ENCODE results near the gene DPP6.

The DPP6 gene

DNA sequence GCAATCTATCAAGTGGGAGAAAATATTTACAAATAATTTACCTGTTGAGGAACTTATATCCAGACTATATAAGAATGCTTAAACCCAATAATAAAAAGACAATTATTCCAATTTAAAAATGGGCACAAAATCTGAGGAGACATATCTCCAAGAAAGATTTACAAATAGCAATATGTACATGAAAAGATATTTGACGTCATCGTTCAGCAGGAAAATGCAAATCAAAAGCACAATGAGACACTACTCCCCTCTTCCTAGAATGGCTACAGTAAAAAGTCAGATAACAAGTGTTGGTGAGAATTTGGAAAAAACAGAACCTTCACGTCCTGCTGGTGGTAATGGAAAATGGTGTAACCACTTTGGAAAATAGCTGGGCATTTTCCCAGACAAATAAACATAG is 457.0 kb downstream of the DPP6 start:
- no peak for DNase-seq (ENCODE audit: low read depth)
- no peak overlapping the region for H3K4me3 ChIP-seq (ENCODE audit: low read depth, low read length)
- TF ChIP-seq, protein P1, sequence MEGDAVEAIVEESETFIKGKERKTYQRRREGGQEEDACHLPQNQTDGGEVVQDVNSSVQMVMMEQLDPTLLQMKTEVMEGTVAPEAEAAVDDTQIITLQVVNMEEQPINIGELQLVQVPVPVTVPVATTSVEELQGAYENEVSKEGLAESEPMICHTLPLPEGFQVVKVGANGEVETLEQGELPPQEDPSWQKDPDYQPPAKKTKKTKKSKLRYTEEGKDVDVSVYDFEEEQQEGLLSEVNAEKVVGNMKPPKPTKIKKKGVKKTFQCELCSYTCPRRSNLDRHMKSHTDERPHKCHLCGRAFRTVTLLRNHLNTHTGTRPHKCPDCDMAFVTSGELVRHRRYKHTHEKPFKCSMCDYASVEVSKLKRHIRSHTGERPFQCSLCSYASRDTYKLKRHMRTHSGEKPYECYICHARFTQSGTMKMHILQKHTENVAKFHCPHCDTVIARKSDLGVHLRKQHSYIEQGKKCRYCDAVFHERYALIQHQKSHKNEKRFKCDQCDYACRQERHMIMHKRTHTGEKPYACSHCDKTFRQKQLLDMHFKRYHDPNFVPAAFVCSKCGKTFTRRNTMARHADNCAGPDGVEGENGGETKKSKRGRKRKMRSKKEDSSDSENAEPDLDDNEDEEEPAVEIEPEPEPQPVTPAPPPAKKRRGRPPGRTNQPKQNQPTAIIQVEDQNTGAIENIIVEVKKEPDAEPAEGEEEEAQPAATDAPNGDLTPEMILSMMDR (IDR thresholded peaks at IDR 0.05; ENCODE audit: control insufficient read depth, extremely low read depth, insufficient read depth), result no peak

DNA sequence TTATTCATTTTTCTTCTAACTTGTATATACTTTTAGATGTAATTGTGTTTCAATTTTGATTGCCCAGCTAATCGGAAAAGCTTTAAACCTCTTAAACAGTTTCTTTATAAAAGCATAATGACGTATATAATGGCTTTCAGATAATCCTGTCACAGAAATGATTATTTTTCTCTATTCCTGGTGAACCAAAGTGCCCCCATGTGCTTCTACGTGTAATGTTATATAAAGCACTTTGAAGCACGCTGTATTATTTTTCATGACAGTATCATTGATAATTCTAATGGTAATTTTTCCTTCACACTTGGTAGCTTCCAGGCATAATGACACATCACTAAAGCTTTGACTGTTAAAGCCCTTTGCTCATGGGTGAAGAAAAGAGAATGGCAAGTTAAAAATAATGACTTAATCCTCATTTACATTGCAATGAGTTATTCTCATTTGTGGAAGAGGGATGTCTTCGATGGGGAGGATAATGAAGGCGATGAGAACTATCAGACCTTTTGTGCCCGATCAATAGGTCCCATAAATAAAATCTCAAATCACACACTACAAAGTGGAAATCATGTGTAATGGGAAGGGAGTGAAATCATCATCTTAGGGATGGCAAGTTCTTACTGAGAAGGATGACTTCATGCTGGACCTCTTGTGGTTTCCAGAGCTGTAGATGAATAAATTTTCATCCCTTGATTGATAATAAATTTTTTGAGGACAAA is 460.1 kb downstream of the DPP6 start:
- no peak for DNase-seq (ENCODE audit: low read depth)
- H3K4me3 ChIP-seq (ENCODE audit: low read depth, low read length), result no peak overlapping the region
- TF ChIP-seq, protein P1 (IDR thresholded peaks at IDR 0.05; ENCODE audit: control insufficient read depth, extremely low read depth, insufficient read depth), result no peak

DNA sequence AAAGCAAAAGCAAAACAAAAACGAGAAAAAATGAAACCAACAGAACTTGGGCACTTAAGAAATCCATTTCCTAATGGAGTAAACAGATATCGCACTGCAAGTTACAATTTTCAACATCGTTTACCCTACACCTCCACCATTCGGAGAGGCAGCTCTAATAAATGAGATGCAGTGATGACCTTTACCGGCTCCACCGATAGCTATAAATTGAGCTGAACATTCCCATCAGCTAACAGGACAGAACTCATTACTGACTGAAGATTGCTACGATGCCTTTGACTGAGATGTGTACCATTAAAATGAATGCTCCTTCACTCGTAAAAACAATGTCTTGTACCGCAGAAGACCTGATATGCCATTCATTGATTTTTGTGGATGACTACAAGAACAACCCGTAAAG is 465.6 kb downstream of the DPP6 start:
- H3K4me3 ChIP-seq (ENCODE audit: low read depth, low read length), result no peak overlapping the region
- TF ChIP-seq, protein P1 (IDR thresholded peaks at IDR 0.05; ENCODE audit: control insufficient read depth, extremely low read depth, insufficient read depth), result no peak
- DNase-seq (ENCODE audit: low read depth), result no peak

DNA sequence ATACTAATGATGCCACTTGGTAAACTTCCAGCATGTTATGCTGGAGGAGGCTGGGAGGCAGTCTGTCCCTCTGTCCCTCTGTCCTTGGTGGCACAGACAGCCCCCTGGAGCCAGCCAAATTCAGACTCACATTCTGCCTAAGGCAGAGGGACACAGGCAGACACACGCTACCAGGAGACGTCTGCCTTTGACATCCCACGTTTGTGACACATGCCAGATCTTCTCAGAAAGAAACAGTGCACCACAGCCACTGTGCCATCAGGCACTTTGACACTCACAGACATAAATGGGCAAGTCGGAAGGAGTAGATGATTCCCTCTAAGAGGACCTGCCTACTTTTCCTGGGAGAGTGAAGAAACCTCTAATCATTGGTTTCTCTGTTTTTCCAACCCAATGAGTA is 467.0 kb downstream of the DPP6 start:
- DNase-seq (ENCODE audit: low read depth), result no peak
- TF ChIP-seq, protein P1 (IDR thresholded peaks at IDR 0.05; ENCODE audit: control insufficient read depth, extremely low read depth, insufficient read depth), result no peak
- no peak overlapping the region for H3K4me3 ChIP-seq (ENCODE audit: low read depth, low read length)

DNA sequence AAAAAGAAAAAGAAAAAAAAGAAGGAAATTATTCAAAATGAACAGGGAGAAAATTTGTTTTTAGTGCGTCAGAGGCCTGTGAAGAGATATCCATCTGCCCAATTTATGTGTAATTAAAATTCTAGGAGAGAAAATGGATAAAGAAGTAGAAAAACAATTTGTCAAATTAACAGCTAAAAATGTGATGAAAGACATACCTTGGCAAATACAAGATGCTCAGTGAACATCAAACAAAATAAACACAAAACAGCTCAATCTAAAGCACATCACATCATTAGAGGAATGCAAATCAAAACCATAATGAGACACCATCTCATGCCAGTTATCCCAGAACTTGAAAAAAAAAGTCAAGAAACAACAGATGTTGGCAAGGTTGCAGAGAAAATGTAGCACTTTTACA is 477.9 kb downstream of the DPP6 start:
- H3K4me3 ChIP-seq (ENCODE audit: low read depth, low read length), result no peak overlapping the region
- DNase-seq (ENCODE audit: low read depth), result no peak
- TF ChIP-seq, protein P1 (IDR thresholded peaks at IDR 0.05; ENCODE audit: control insufficient read depth, extremely low read depth, insufficient read depth), result no peak

DNA sequence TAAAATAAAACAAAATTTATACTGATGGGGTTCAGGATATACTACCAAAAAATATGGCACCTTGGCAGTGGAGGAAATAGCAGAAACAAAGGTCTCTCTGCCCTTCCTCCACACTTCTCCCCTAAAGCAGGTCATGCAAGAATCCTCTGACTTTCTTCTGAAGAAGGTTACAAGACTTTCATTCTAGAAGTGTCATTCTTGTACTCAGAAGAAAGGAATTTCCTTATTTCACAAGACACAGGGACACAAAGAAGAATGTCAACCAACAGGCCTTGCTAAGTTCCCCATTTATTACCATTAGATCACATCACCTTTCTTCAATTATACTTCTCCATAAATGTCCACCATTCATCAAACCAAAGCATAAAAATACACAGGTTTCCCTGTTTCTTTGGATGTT is 480.6 kb downstream of the DPP6 start:
- TF ChIP-seq, protein P1 (IDR thresholded peaks at IDR 0.05; ENCODE audit: control insufficient read depth, extremely low read depth, insufficient read depth), result no peak
- no peak overlapping the region for H3K4me3 ChIP-seq (ENCODE audit: low read depth, low read length)
- no peak for DNase-seq (ENCODE audit: low read depth)

DNA sequence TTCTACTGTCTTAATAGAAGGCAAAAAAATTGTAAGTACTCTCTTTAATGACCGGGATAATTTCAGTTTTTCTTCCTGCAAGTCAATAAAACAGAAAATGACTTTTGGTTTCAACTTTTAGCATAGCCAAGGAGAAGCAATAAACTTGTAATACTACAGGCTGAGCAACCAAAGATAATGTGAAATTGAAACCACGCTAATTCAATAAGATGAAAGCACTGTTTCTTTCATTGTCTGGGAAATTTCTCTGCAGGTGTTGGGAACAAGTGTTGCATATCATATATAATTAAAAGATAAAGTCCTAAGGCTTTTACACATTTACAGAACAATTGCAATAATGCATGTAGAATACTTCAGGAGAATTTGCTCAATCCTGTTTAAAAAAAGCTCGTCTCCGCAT is 488.4 kb downstream of the DPP6 start:
- DNase-seq (ENCODE audit: low read depth), result no peak
- no peak overlapping the region for H3K4me3 ChIP-seq (ENCODE audit: low read depth, low read length)
- TF ChIP-seq, protein P1 (IDR thresholded peaks at IDR 0.05; ENCODE audit: control insufficient read depth, extremely low read depth, insufficient read depth), result no peak

Measured in LNCaP clone FGC (cell line).